Lower leg skin (tissue), 3 donors: ENCODE results near the gene ACSL6.

Experiments
- CTCF ChIP-seq, 3 donors: fragments of 450-650 bp; IDR thresholded peaks; one replicate each; pipeline ENCODE4 v1.5.1; 2016; ENCODE audit warnings: antibody characterized with exemption in 3 of 3, mild to moderate bottlenecking in 3 of 3, moderate library complexity in 2 of 3
- POLR2A ChIP-seq, 2 donors: fragments of 450-650 bp; IDR thresholded peaks; one replicate each; pipeline ENCODE4 v1.6.1; 2016 to 2017; ENCODE audit warnings: antibody characterized with exemption in 2 of 2, mild to moderate bottlenecking in 1 of 2, moderate library complexity in 1 of 2

- no peak for TF ChIP-seq CTCF (IDR thresholded peaks at IDR 0.05)
- no peak for TF ChIP-seq POLR2A (IDR thresholded peaks at IDR 0.05)
These were observed 37.4 kb downstream of the ACSL6 start for GRCh38 chr5:131974016-131974415.
